IPS-NIHi11 (cell line): ENCODE results near the gene C4orf50.

ENCODE experiments used
- DNase-seq: peaks from one replicate; pipeline ENCODE4 v3.0.0; 2012; ENCODE audit warnings: mixed read lengths, low spot score

The C4orf50 gene

GRCh38 chr4:5943561-5943960 is 74.7 kb downstream of the C4orf50 start:
- no peak for DNase-seq

GRCh38 chr4:5942947-5943346 is 75.3 kb downstream of the C4orf50 start:
- no peak for DNase-seq

GRCh38 chr4:5941601-5942000 is 76.6 kb downstream of the C4orf50 start:
- DNase-seq: no peak

- DNase-seq: peak; percentile 58
Measured at GRCh38 chr4:5940470-5941203, 77.6 kb downstream of the C4orf50 start.

- DNase-seq: no peak
Measured at GRCh38 chr4:5933996-5934831, 84.0 kb downstream of the C4orf50 start.

- DNase-seq: no peak
Measured at GRCh38 chr4:5933116-5933515, 85.1 kb downstream of the C4orf50 start.

GRCh38 chr4:5932035-5932568 is 86.1 kb downstream of the C4orf50 start:
- DNase-seq: no peak

- no peak for DNase-seq
Measured at GRCh38 chr4:5931526-5931925, 86.7 kb downstream of the C4orf50 start.

- no peak for DNase-seq
Measured at GRCh38 chr4:5930876-5931275, 87.4 kb downstream of the C4orf50 start.

- DNase-seq: no peak
Measured at GRCh38 chr4:5930456-5930855, 87.8 kb downstream of the C4orf50 start.

- no peak for DNase-seq
Measured at GRCh38 chr4:5928844-5929420, 89.3 kb downstream of the C4orf50 start.

- DNase-seq: no peak
Measured at GRCh38 chr4:5928274-5928673, 90.0 kb downstream of the C4orf50 start.

GRCh38 chr4:5927747-5928146 is 90.5 kb downstream of the C4orf50 start:
- DNase-seq: no peak

- DNase-seq: no peak
Measured at GRCh38 chr4:5927116-5927515, 91.1 kb downstream of the C4orf50 start.

- no peak for DNase-seq
Measured at GRCh38 chr4:5926598-5926997, 91.6 kb downstream of the C4orf50 start.

GRCh38 chr4:5925419-5926200 is 92.6 kb downstream of the C4orf50 start:
- peak; percentile 46 for DNase-seq

GRCh38 chr4:5924461-5925125 is 93.6 kb downstream of the C4orf50 start:
- DNase-seq: no peak

GRCh38 chr4:5923376-5923775 is 94.9 kb downstream of the C4orf50 start:
- DNase-seq: no peak

GRCh38 chr4:5922556-5922955 is 95.7 kb downstream of the C4orf50 start:
- DNase-seq: no peak

GRCh38 chr4:5921981-5922380 is 96.2 kb downstream of the C4orf50 start:
- DNase-seq: no peak
